A549 (cell line): ENCODE results near the gene BRCA2. TPM values are rescaled to one million over a fixed set of nuclear protein-coding genes. Genes with fewer than 3 reads are reported as not detected.

ENCODE experiments used
- ATAC-seq, 2 experiments: fragments of 200-7000 bp in 1 of 2; fragments of >200 bp in 1 of 2; cut with Nextera tagmentation in 1 of 2; cut with Tn5 transposase in 1 of 2; 3 replicates each; pipeline versions ENCODE4 v1.8.0 to v1.9.1; 2018 to 2020; ENCODE audit warnings: mild to moderate bottlenecking in 1 of 2, moderate library complexity in 1 of 2
- CTCF ChIA-PET: fragments of 300-600 bp; sonication (Branson Sonifier 250); formaldehyde crosslinking; extraction: SDS; loops from one replicate; lab custom pipeline; 2021; ENCODE audit warnings: antibody characterized with exemption, inconsistent platforms; lab: Yijun Ruan, JAX
- POLR2A ChIA-PET: fragments of 350-600 bp; formaldehyde crosslinking; extraction: SDS; loops from one replicate; lab custom pipeline; 2021; ENCODE audit warnings: antibody characterized with exemption, inconsistent platforms; lab: Yijun Ruan, JAX
- DNase-seq, 2 experiments: peaks; one replicate each; pipeline versions ENCODE4 v3.0.0 to v3.0.0-alpha.2; 2011 to 2016; ENCODE audit warnings: low read depth in 1 of 2, low spot score in 1 of 2
- FAIRE-seq: peaks from 2 replicates; lab custom pipeline; 2011; peaks lifted over from hg19 to GRCh38; lab: Jason Lieb, UNC
- H3K27ac ChIP-seq, 2 experiments: fragments of >200 bp; sonication (Bioruptor Twin); formaldehyde crosslinking; 3 replicates each; pipeline ENCODE4 v1.5.1; 2016 to 2017
- H3K4me1 ChIP-seq: fragments of >200 bp; sonication (Bioruptor Twin); formaldehyde crosslinking; 3 replicates; pipeline ENCODE4 v1.6.1; 2016
- H3K4me2 ChIP-seq: fragments of >200 bp; sonication (Bioruptor Twin); formaldehyde crosslinking; 3 replicates; pipeline ENCODE4 v1.6.1; 2016
- H3K4me3 ChIP-seq: fragments of >200 bp; sonication (Bioruptor Twin); formaldehyde crosslinking; 3 replicates; pipeline ENCODE4 v1.5.1; 2016
- H3K9me3 ChIP-seq: fragments of >200 bp; sonication (Bioruptor Twin); formaldehyde crosslinking; 3 replicates; pipeline ENCODE4 v1.6.1; 2016
- CBX2 ChIP-seq: fragments of 200-600 bp; sonication (generic); IDR thresholded peaks from 2 replicates; pipeline ENCODE4 v1.6.1; 2016; ENCODE audit warnings: low read depth, mild to moderate bottlenecking, borderline replicate concordance
- CBX8 ChIP-seq: fragments of 200-600 bp; sonication (generic); IDR thresholded peaks from 2 replicates; pipeline ENCODE4 v1.6.1; 2016
- CEBPB ChIP-seq, 2 experiments: fragments of >200 bp in 1 of 2; sonication (Bioruptor Twin) in 1 of 2; formaldehyde crosslinking in 1 of 2; IDR thresholded peaks; 2 replicates each; pipeline ENCODE4 v1.6.1; 2012 to 2016
- CHD2 ChIP-seq: fragments of 150-350 bp; IDR thresholded peaks from 2 replicates; pipeline ENCODE4 v1.6.1; 2014; ENCODE audit warnings: low read length; ENCODE audit not compliant: partially characterized antibody
- CTCF ChIP-seq: fragments of >200 bp; sonication (Bioruptor Twin); formaldehyde crosslinking; IDR thresholded peaks from 3 replicates; pipeline ENCODE4 v1.5.1; 2016
- EHF ChIP-seq: fragments of 250-450 bp; sonication (Bioruptor Pico); IDR thresholded peaks from 2 replicates; pipeline ENCODE4 v1.5.0; 2020; ENCODE audit warnings: mild to moderate bottlenecking
- EHMT2 ChIP-seq: fragments of 200-600 bp; sonication (generic); IDR thresholded peaks from 2 replicates; pipeline ENCODE4 v1.6.1; 2016; ENCODE audit warnings: antibody characterized with exemption, low read depth, mild to moderate bottlenecking, moderate library complexity
- ESRRA ChIP-seq: fragments of 150-350 bp; IDR thresholded peaks from 2 replicates; pipeline ENCODE4 v1.6.1; 2014; ENCODE audit warnings: mild to moderate bottlenecking, low read length, borderline replicate concordance
- FOSB ChIP-seq: fragments of 250-450 bp; sonication (Bioruptor Pico); IDR thresholded peaks from 2 replicates; pipeline ENCODE4 v1.5.0; 2020; ENCODE audit warnings: mild to moderate bottlenecking, moderate library complexity
- GATA3 ChIP-seq: IDR thresholded peaks from 2 replicates; pipeline ENCODE4 v1.6.1; 2012; ENCODE audit warnings: borderline replicate concordance
- HDAC2 ChIP-seq: fragments of 200-600 bp; sonication (generic); IDR thresholded peaks from 2 replicates; pipeline ENCODE4 v1.6.1; 2016
- HEYL ChIP-seq: fragments of 250-450 bp; sonication (Bioruptor Pico); IDR thresholded peaks from 2 replicates; pipeline ENCODE4 v1.8.0; 2021; ENCODE audit warnings: mild to moderate bottlenecking, moderate library complexity
- HOXB13 ChIP-seq: fragments of 250-450 bp; sonication (Bioruptor Pico); IDR thresholded peaks from 2 replicates; pipeline ENCODE4 v1.5.0; 2020; ENCODE audit warnings: low read depth, mild to moderate bottlenecking, moderate library complexity
- HOXB5 ChIP-seq: fragments of 250-450 bp; sonication (Bioruptor Pico); IDR thresholded peaks from 2 replicates; pipeline ENCODE4 v1.5.0; 2020; ENCODE audit warnings: mild to moderate bottlenecking, moderate library complexity
- JUN ChIP-seq, 2 experiments: fragments of >200 bp; sonication (Bioruptor Twin); formaldehyde crosslinking; IDR thresholded peaks; 2 replicates in 1 of 2; 3 replicates in 1 of 2; pipeline ENCODE4 v1.6.1; 2016 to 2017
- KDM5A ChIP-seq: fragments of 200-600 bp; sonication (generic); IDR thresholded peaks from 2 replicates; pipeline ENCODE4 v1.6.1; 2016; ENCODE audit warnings: antibody characterized with exemption, mild to moderate bottlenecking
- MYC ChIP-seq: IDR thresholded peaks from 2 replicates; pipeline ENCODE4 v1.6.1; 2012; ENCODE audit warnings: mild to moderate bottlenecking, inconsistent platforms, low read length, improper control_type of control experiment, borderline replicate concordance
- NFE2L2 ChIP-seq: fragments of 150-350 bp; conservative IDR thresholded peaks from 2 replicates; pipeline ENCODE4 v1.6.1; 2014; ENCODE audit warnings: low read length
- NPAS2 ChIP-seq: fragments of 250-450 bp; sonication (Bioruptor Pico); IDR thresholded peaks from 2 replicates; pipeline ENCODE4 v1.8.0; 2022; ENCODE audit warnings: mild to moderate bottlenecking, moderate library complexity, borderline replicate concordance
- PHF8 ChIP-seq: fragments of 200-600 bp; sonication (generic); IDR thresholded peaks from 2 replicates; pipeline ENCODE4 v1.6.1; 2016; ENCODE audit warnings: low read depth, mild to moderate bottlenecking, antibody characterized with exemption, moderate library complexity, borderline replicate concordance
- POLR2AphosphoS2 ChIP-seq: conservative IDR thresholded peaks from 2 replicates; pipeline ENCODE4 v1.6.1; 2012; ENCODE audit warnings: low read length, improper control_type of control experiment, inconsistent platforms
- RFX5 ChIP-seq: fragments of 450-650 bp; IDR thresholded peaks from 2 replicates; pipeline ENCODE4 v1.7.1; 2014; ENCODE audit warnings: antibody characterized with exemption, mild to moderate bottlenecking, moderate library complexity
- RNF2 ChIP-seq: fragments of 200-600 bp; sonication (generic); IDR thresholded peaks from 2 replicates; pipeline ENCODE4 v1.6.1; 2016; ENCODE audit warnings: low read depth, mild to moderate bottlenecking, antibody characterized with exemption, moderate library complexity, borderline replicate concordance
- SMC3 ChIP-seq: fragments of >200 bp; sonication (Bioruptor Twin); formaldehyde crosslinking; IDR thresholded peaks from 3 replicates; pipeline ENCODE4 v1.6.1; 2018; ENCODE audit warnings: inconsistent platforms
- SREBF2 ChIP-seq: fragments of 450-650 bp; IDR thresholded peaks from 2 replicates; pipeline ENCODE4 v1.6.1; 2014; ENCODE audit warnings: mild to moderate bottlenecking, moderate library complexity
- USF2 ChIP-seq: fragments of 450-650 bp; IDR thresholded peaks from 2 replicates; pipeline ENCODE4 v1.6.1; 2014; ENCODE audit warnings: antibody characterized with exemption
- WGBS: methylation state at CpG from one replicate; pipeline ENCODE4 v1.1.6; 2017; ENCODE audit errors: missing lambda C conversion rate; 5-methylcytosine and 5-hydroxymethylcytosine counted together
- polyA plus RNA-seq, 4 experiments: library from polyadenylated mRNA; depleted of rRNA in 3 of 4; stranded (reverse); fragments of >200 nt; fragmentation: RNase III in 1 of 4; extraction: RNeasy Plus Mini Kit Qiagen cat#74134 plus additional on column Dnase treatment in 1 of 4; gene quantifications; 2 replicates in 3 of 4; 3 replicates in 1 of 4; pipeline ENCODE4 v1.2.3, GENCODE V29; 2011 to 2017
- TF ChIP-seq, protein P1 (sequence below): fragments of >200 bp; sonication (Bioruptor Twin); formaldehyde crosslinking; IDR thresholded peaks from 3 replicates; pipeline ENCODE4 v1.6.1; 2016
- TF ChIP-seq, protein P2 (sequence below): fragments of 150-350 bp; IDR thresholded peaks from 2 replicates; pipeline ENCODE4 v1.6.1; 2014; ENCODE audit warnings: low read depth, mild to moderate bottlenecking, low read length

The BRCA2 gene
- polyA plus RNA-seq, 2 of the 4 experiments (the other 2 are of a cell fraction): 2.6 to 4.6 TPM

DNA sequence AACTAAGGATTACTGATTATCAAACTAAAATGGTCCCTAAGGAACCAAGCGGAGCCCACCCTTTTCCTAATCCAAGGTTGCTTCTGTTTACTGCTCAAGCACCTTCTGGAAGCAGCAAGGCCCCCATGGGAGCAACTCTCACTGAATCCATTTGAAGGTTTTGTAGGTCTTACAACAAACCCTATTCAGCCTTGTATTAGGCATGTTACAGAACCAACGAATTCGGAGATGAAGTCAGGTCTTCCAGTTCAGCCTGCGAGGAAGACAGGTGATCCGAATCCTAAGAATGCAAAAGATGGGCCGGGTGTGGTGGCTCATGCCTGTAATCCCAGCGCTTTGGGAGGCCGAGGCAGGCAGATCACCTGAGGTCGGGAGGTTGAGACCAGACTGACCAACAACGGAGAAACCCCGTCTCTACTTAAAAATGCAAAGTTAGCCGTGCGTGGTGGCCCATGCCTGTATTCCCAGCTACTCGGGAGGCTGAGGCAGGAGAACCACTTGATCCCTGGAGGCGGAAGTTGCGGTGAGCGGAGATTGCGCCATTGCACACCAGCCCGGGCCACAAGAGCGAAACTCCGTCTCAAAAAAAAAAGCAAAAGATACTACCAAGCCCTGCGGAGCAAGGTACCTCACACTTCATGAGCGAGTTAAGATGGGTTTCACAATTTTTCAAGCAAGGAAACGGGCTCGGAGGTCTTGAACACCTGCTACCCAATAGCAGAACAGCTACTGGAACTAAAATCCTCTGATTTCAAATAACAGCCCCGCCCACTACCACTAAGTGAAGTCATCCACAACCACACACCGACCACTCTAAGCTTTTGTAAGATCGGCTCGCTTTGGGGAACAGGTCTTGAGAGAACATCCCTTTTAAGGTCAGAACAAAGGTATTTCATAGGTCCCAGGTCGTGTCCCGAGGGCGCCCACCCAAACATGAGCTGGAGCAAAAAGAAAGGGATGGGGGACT, 754 bp upstream of the BRCA2 start:
- 83% methylated on average over 32 of the region's 32 CpGs for WGBS
- CTCF ChIA-PET: interaction anchor here (0.7 to 1.5 kb wide), 4 partner anchors 30 to 405 kb away, joined by 3 to 5 read pairs (median 3); no protein-coding TSS in a partner anchor
- peak overlapping the region; percentile 96 for H3K4me2 ChIP-seq
- peak; percentile 10 to 12; a peak in 4 of 6 replicates for ATAC-seq
- POLR2A ChIA-PET: interaction anchor here (0.7 to 1.0 kb wide), 2 partner anchors 9 to 68 kb away, joined by 3 read pairs; no protein-coding TSS in a partner anchor
- H3K4me3 ChIP-seq: peak overlapping the region; percentile 78
- FAIRE-seq: no peak
- H3K9me3 ChIP-seq: no peaks in the 10 kb centered on the region
- H3K27ac ChIP-seq: peak overlapping the region; percentile 86 to 93
- peaks cover 6% of the 10 kb centered on the region; the same call in 1 of the 3 replicates for H3K4me1 ChIP-seq
- peak in 1 of 2 experiments; percentile 33 for DNase-seq
- no peak for TF ChIP-seq HOXB5 (CRISPR knock-in tag)
- TF ChIP-seq HDAC2: no peak
- no peak for TF ChIP-seq USF2
- no peak for TF ChIP-seq EHMT2
- TF ChIP-seq HEYL: no peak
- TF ChIP-seq CHD2: no peak
- TF ChIP-seq NFE2L2: no peak
- TF ChIP-seq EHF: no peak
- TF ChIP-seq, protein P1, sequence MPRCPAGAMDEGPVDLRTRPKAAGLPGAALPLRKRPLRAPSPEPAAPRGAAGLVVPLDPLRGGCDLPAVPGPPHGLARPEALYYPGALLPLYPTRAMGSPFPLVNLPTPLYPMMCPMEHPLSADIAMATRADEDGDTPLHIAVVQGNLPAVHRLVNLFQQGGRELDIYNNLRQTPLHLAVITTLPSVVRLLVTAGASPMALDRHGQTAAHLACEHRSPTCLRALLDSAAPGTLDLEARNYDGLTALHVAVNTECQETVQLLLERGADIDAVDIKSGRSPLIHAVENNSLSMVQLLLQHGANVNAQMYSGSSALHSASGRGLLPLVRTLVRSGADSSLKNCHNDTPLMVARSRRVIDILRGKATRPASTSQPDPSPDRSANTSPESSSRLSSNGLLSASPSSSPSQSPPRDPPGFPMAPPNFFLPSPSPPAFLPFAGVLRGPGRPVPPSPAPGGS: no peak
- no peak for TF ChIP-seq JUN (IDR thresholded peaks at IDR 0.05)
- TF ChIP-seq RNF2: no peak
- TF ChIP-seq, protein P2, sequence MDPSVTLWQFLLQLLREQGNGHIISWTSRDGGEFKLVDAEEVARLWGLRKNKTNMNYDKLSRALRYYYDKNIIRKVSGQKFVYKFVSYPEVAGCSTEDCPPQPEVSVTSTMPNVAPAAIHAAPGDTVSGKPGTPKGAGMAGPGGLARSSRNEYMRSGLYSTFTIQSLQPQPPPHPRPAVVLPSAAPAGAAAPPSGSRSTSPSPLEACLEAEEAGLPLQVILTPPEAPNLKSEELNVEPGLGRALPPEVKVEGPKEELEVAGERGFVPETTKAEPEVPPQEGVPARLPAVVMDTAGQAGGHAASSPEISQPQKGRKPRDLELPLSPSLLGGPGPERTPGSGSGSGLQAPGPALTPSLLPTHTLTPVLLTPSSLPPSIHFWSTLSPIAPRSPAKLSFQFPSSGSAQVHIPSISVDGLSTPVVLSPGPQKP: no peak
- no peak for TF ChIP-seq KDM5A
- TF ChIP-seq MYC: no peak
- TF ChIP-seq HOXB13: no peak
- no peak for TF ChIP-seq GATA3
- TF ChIP-seq CEBPB (IDR thresholded peaks at IDR 0.05): no peak
- no peak for TF ChIP-seq PHF8
- TF ChIP-seq ESRRA: no peak
- TF ChIP-seq, all 56 proteins: peak for 0

- ATAC-seq (peak; percentile 67 to 69), DNase-seq (no peak), FAIRE-seq (no peak)
- WGBS: 2% methylated on average over 11 of the region's 13 CpGs
- Histone ChIP-seq H3K27ac (peak overlapping the region; percentile 86 to 93), H3K4me2 (peak overlapping the region; percentile 96), H3K9me3 (no peaks in the 10 kb centered on the region), H3K4me3 (peak overlapping the region; percentile 78), H3K4me1 (peaks cover 6% of the 10 kb centered on the region; the same call in 1 of the 3 replicates)
- POLR2A ChIA-PET: no interaction called here
- no peak for TF ChIP-seq HOXB5 (CRISPR knock-in tag)
- TF ChIP-seq USF2: no peak
- TF ChIP-seq MYC: no peak
- TF ChIP-seq CBX2: no peak
- TF ChIP-seq HOXB13: no peak
- no peak for TF ChIP-seq JUN (IDR thresholded peaks at IDR 0.05)
- TF ChIP-seq, protein P2: no peak
- no peak for TF ChIP-seq SREBF2
- TF ChIP-seq KDM5A: no peak
- no peak for TF ChIP-seq CEBPB (IDR thresholded peaks at IDR 0.05)
- TF ChIP-seq CBX8: no peak
- no peak for TF ChIP-seq RFX5
- TF ChIP-seq NPAS2 (CRISPR knock-in tag): no peak
- no peak for TF ChIP-seq FOSB (CRISPR knock-in tag)
- no peak for TF ChIP-seq HDAC2
- TF ChIP-seq SMC3: no peak
- TF ChIP-seq CTCF: no peak
- TF ChIP-seq POLR2AphosphoS2: no peak
- CTCF ChIA-PET: interaction anchor here (0.9 to 1.3 kb wide), 2 partner anchors 15 to 151 kb away, joined by 3 to 6 read pairs; no protein-coding TSS in a partner anchor
Measured at GRCh38 chr13:32316028-32316339, 676 bp downstream of the BRCA2 start.
